GM12892 (cell line): ENCODE measurements around the gene EXOC4.

Source experiments
- POLR2A ChIP-seq: IDR thresholded peaks from 2 replicates; pipeline ENCODE4 v1.6.1; 2011; ENCODE audit warnings: low read depth, low read length, control low read depth
- TAF1 ChIP-seq: IDR thresholded peaks from 2 replicates; pipeline ENCODE4 v1.6.1; 2011; ENCODE audit warnings: low read depth, mild to moderate bottlenecking, control low read depth, low read length, borderline replicate concordance

DNA sequence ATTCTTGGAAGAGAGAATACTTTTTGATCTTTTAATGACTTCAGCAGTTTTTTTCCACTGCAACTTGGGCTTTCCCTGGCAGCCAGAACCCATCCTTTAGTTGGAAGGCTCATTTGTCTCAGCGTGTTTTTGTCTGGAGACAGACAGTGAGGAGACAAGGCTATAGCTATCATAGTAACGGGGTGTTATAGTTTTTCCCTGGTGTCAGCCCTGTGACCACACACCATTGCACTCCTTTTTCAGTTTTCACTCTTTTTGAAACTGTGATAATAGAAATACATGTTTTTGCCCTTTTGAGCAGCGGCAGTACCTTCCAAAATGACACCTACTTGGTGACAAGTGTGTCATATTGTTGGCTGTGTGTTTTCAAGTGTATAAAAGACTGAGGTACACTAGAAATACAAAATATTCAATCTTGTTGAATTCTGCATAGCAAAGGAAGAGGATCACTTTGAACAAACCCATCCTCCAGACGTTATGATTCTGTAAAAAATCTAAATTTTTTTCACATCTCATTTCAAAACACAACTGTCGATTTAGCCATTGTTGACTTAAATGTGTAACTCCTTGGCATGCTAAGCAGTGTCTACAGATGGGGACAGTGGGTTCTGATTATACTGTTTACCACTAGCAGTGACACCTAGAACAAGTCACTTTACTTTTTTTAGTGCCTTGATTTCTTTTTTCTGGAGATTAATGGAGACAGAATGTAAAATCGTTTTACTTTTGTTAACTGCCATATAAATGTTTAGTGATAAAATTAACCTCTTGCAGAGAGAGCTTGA, 130.1 kb downstream of the EXOC4 start:
- TF ChIP-seq TAF1 (no peak), POLR2A (no peak)
